ENCODE results near the gene MAEA. TPM values are rescaled to one million over a fixed set of nuclear protein-coding genes. Genes with fewer than 3 reads are reported as not detected.

MAEA gene
- total and polyA plus RNA-seq, 8 donors = 43.8 to 70.4 (median 56.1) TPM

- H3K4me3 ChIP-seq = no peak overlapping the region
- ATAC-seq = no peak
- peaks cover 0 to 55% of the 10 kb centered on the region in 2 donors for H3K36me3 ChIP-seq
These were observed 8.8 kb downstream of the MAEA start for GRCh38 chr4:1298461-1298860.

GRCh38 chr4:1299301-1299860 lies 9.7 kb downstream of the MAEA start:
- H3K4me1 ChIP-seq = peaks cover 0 to 51% of the 10 kb centered on the region in 2 donors
- no peak for TF ChIP-seq CTCF (IDR thresholded peaks at IDR 0.05)
- DNase-seq (peak in 2 of 4 donors; percentile 16 to 51), ATAC-seq (no peak)
- H3K9me3 ChIP-seq = no peaks in the 10 kb centered on the region
- H3K4me3 ChIP-seq = no peak overlapping the region
- intact Hi-C loops (cut with DNase I) = no loop called here
- H3K36me3 ChIP-seq = peaks cover 0 to 52% of the 10 kb centered on the region in 2 donors
- peak overlapping the region in 1 of 2 donors; percentile 94 for H3K27ac ChIP-seq
- H3K27me3 ChIP-seq = no peaks in the 10 kb centered on the region

More at GRCh38 chr4:1298461-1298860, 8.8 kb downstream of the MAEA start:
- no peak for TF ChIP-seq CTCF (IDR thresholded peaks at IDR 0.05)
- intact Hi-C loops (cut with DNase I) = no loop called here
- Histone ChIP-seq H3K27ac (peak overlapping the region in 1 of 2 donors; percentile 94), H3K9me3 (no peaks in the 10 kb centered on the region), H3K27me3 (no peaks in the 10 kb centered on the region), H3K4me1 (peaks cover 0 to 60% of the 10 kb centered on the region in 2 donors)
- DNase-seq = peak in 2 of 4 donors; percentile 19 to 41

- Histone ChIP-seq H3K27me3 (no peaks in the 10 kb centered on the region), H3K4me1 (peaks cover 0 to 48% of the 10 kb centered on the region in 2 donors), H3K36me3 (peaks cover 0 to 60% of the 10 kb centered on the region in 2 donors), H3K27ac (peak overlapping the region; percentile 35 to 94), H3K4me3 (no peak overlapping the region), H3K9me3 (no peaks in the 10 kb centered on the region)
- ATAC-seq (peak; percentile 73), DNase-seq (peak in 3 of 4 donors; percentile 13 to 89 (median 85))
- TF ChIP-seq CTCF (IDR thresholded peaks at IDR 0.05) = no peak
- intact Hi-C loops (cut with DNase I) = no loop called here
These were observed 11.1 kb downstream of the MAEA start for GRCh38 chr4:1300466-1301455.

- intact Hi-C loops (cut with DNase I) = no loop called here
- no peak for TF ChIP-seq CTCF (IDR thresholded peaks at IDR 0.05)
- Histone ChIP-seq H3K27me3 (no peaks in the 10 kb centered on the region), H3K4me1 (peaks cover 0 to 62% of the 10 kb centered on the region in 2 donors), H3K4me3 (no peak overlapping the region), H3K27ac (peak overlapping the region in 1 of 2 donors; percentile 94), H3K36me3 (peaks cover 0 to 54% of the 10 kb centered on the region in 2 donors), H3K9me3 (no peaks in the 10 kb centered on the region)
- no peak for ATAC-seq
- no peak for DNase-seq
These were observed 12.5 kb downstream of the MAEA start for GRCh38 chr4:1302159-1302558.

- DNase-seq (peak in 1 of 4 donors; percentile 68), ATAC-seq (no peak)
- H3K4me1 ChIP-seq = peaks cover 7 to 65% of the 10 kb centered on the region in 2 donors
- H3K27me3 ChIP-seq = no peaks in the 10 kb centered on the region
- intact Hi-C loops (cut with DNase I) = no loop called here
- H3K4me3 ChIP-seq = no peak overlapping the region
- H3K9me3 ChIP-seq = no peaks in the 10 kb centered on the region
- H3K27ac ChIP-seq = peak overlapping the region in 1 of 2 donors; percentile 74
- TF ChIP-seq CTCF (IDR thresholded peaks at IDR 0.05) = no peak
- peaks cover 0 to 22% of the 10 kb centered on the region in 2 donors for H3K36me3 ChIP-seq
These were observed 15.6 kb downstream of the MAEA start for GRCh38 chr4:1305261-1305711.
